ENCODE results near the gene PDE3A.
"Not testable (repeated sequence)": the region's sequence is repeated elsewhere in the genome, so short reads cannot be mapped to it uniquely, and the experiment has no call there.

Gene PDE3A

GRCh38 chr12:20505056-20505455 lies 136.7 kb downstream of the PDE3A start:
- no peak for DNase-seq

GRCh38 chr12:20507056-20507455 lies 138.7 kb downstream of the PDE3A start:
- no peak for DNase-seq

GRCh38 chr12:20507711-20508110 lies 139.4 kb downstream of the PDE3A start:
- DNase-seq, result no peak

- DNase-seq, result no peak
Measured at GRCh38 chr12:20508359-20508758, 140.0 kb downstream of the PDE3A start.

GRCh38 chr12:20508962-20509361 lies 140.6 kb downstream of the PDE3A start:
- DNase-seq, result no peak

- no peak for DNase-seq
Measured at GRCh38 chr12:20510811-20511210, 142.5 kb downstream of the PDE3A start.

GRCh38 chr12:20513189-20513588 lies 144.9 kb downstream of the PDE3A start:
- DNase-seq, result no peak

GRCh38 chr12:20514598-20514997 lies 146.3 kb downstream of the PDE3A start:
- no peak for DNase-seq

GRCh38 chr12:20520532-20520931 lies 152.2 kb downstream of the PDE3A start:
- no peak for DNase-seq

GRCh38 chr12:20523658-20524057 lies 155.3 kb downstream of the PDE3A start:
- no peak for DNase-seq

GRCh38 chr12:20524113-20524512 lies 155.8 kb downstream of the PDE3A start:
- DNase-seq, result no peak

GRCh38 chr12:20525064-20525610 lies 156.8 kb downstream of the PDE3A start:
- DNase-seq, result no peak

GRCh38 chr12:20527417-20528163 lies 159.3 kb downstream of the PDE3A start:
- no peak for DNase-seq

GRCh38 chr12:20528208-20528607 lies 159.9 kb downstream of the PDE3A start:
- DNase-seq, result no peak

- no peak for DNase-seq
Measured at GRCh38 chr12:20546267-20546666, 177.9 kb downstream of the PDE3A start.

GRCh38 chr12:20547816-20548575 lies 179.7 kb downstream of the PDE3A start:
- no peak for DNase-seq

- DNase-seq, result no peak
Measured at GRCh38 chr12:20548611-20549010, 180.3 kb downstream of the PDE3A start.

GRCh38 chr12:20549108-20549719 lies 180.9 kb downstream of the PDE3A start:
- DNase-seq, result no peak

- DNase-seq, result not testable (repeated sequence)
Measured at GRCh38 chr12:20551742-20552442, 183.6 kb downstream of the PDE3A start.

- DNase-seq, result not testable (repeated sequence)
Measured at GRCh38 chr12:20552586-20552985, 184.2 kb downstream of the PDE3A start.

- no peak for DNase-seq
Measured at GRCh38 chr12:20555015-20555414, 186.7 kb downstream of the PDE3A start.

- DNase-seq, result no peak
Measured at GRCh38 chr12:20555771-20556170, 187.4 kb downstream of the PDE3A start.

GRCh38 chr12:20557096-20557495 lies 188.8 kb downstream of the PDE3A start:
- no peak for DNase-seq
